Muscle of back (tissue), 11 donors: ENCODE measurements around the gene DLG5. TPM values are rescaled to one million over a fixed set of nuclear protein-coding genes. Genes with fewer than 3 reads are reported as not detected.
A peak's percentile ranks its signal among the peaks of the same experiment; 100 is the strongest.
"Not testable (repeated sequence)": the region's sequence is repeated elsewhere in the genome, so short reads cannot be mapped to it uniquely, and the experiment has no call there.

Source experiments
- DNase-seq, 3 donors: peaks; one replicate each; pipeline versions ENCODE4 v3.0.0 to v3.0.0-alpha.2; 2013
- polyA plus RNA-seq, 10 donors: library from polyadenylated mRNA; unstranded; fragments of 120-200 nt; gene quantifications; one replicate each; pipeline ENCODE4 v1.2.1, GENCODE V29; 2013; ENCODE audit not compliant: insufficient read length in 10 of 10

The DLG5 gene
- polyA plus RNA-seq, 10 donors: 17.5 to 35.5 (median 20.9) TPM

GRCh38 chr10:77771851-77772250, 154.7 kb downstream of the DLG5 start:
- DNase-seq: no peak

- no peak for DNase-seq
These were observed 155.1 kb downstream of the DLG5 start for GRCh38 chr10:77771450-77771849.

GRCh38 chr10:77770868-77771175, 155.7 kb downstream of the DLG5 start:
- no peak for DNase-seq

GRCh38 chr10:77770081-77770867, 156.3 kb downstream of the DLG5 start:
- no peak for DNase-seq

GRCh38 chr10:77768039-77768438, 158.5 kb downstream of the DLG5 start:
- DNase-seq: no peak

GRCh38 chr10:77763453-77764430, 162.8 kb downstream of the DLG5 start:
- peak in 2 of 3 donors; percentile 11 to 31 for DNase-seq

- DNase-seq: not testable (repeated sequence)
These were observed 168.1 kb downstream of the DLG5 start for GRCh38 chr10:77758406-77758805.

GRCh38 chr10:77756319-77757232, 170.0 kb downstream of the DLG5 start:
- DNase-seq: peak; percentile 14 to 46 (median 35)

- no peak for DNase-seq
These were observed 180.4 kb downstream of the DLG5 start for GRCh38 chr10:77746047-77746707.

GRCh38 chr10:77744245-77744644, 182.3 kb downstream of the DLG5 start:
- no peak for DNase-seq

GRCh38 chr10:77742172-77742571, 184.4 kb downstream of the DLG5 start:
- no peak for DNase-seq

- DNase-seq: no peak
These were observed 184.8 kb downstream of the DLG5 start for GRCh38 chr10:77741746-77742145.

Other genes starting within 250 kb of the DLG5 start
- 10 to 100 TPM; 11.0 to 15.6 (median 13.9) TPM for gene POLR3A, start 102.8 kb upstream of the DLG5 start, polyA plus RNA-seq
- 1,000 to 10,000 TPM; 3,117 to 4,371 (median 3,812) TPM for gene RPS24, start 107.1 kb upstream of the DLG5 start, polyA plus RNA-seq